GM04504 (cell line): ENCODE data around the gene PLEKHO1.
"Not testable (repeated sequence)": the region's sequence is repeated elsewhere in the genome, so short reads cannot be mapped to it uniquely, and the experiment has no call there.

ENCODE experiments used
- DNase-seq: peaks from one replicate; pipeline ENCODE4 v3.0.0-alpha.2; 2012; ENCODE audit warnings: low read depth

PLEKHO1 gene, protein sequence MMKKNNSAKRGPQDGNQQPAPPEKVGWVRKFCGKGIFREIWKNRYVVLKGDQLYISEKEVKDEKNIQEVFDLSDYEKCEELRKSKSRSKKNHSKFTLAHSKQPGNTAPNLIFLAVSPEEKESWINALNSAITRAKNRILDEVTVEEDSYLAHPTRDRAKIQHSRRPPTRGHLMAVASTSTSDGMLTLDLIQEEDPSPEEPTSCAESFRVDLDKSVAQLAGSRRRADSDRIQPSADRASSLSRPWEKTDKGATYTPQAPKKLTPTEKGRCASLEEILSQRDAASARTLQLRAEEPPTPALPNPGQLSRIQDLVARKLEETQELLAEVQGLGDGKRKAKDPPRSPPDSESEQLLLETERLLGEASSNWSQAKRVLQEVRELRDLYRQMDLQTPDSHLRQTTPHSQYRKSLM

DNA sequence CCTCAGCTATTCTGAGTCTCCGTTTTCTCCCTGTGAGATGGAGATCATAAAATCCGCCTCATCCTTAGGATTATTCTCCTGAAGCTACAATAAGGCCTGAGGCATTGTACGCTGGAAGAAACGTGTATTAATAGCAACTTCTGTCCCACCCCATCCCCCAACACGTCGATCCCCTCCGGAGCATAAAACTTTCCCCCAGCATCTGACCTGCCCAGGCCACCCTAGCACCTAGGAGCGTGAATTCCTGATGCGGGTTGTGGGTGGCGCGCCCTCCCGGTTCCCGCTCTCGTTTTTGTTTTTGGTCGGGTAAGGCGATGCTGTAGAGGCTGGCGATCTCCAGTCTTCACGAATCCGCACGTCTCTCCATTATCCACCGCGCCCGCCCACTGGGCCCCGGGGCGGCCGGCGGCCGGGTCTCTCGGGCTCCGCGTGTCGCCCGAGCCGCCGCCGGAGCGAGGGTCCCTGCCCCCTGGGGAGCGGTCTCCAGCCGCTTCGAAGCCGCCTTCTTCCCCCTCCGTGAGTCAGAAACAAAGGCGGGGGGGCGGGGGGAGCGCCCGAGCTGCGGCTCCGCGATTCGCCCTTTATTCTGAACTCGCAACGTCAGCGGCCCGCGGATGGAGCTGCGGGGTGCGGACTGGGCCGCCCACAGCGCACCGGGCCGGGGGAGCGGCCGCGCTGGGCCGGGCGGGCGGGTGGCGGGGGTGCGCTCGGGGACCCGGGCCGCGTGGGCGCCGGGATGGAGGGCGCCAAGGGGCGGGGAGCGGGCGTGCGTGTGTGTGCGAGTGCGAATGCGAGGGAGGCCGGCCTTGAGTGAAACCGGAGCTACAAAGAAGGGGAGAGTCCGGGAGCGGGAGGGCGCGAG is at the start of gene PLEKHO1:
Gene PLEKHO1, plus strand, starts transcription at position 646 of the 862 bp plus-strand sequence. CDS start 342 bp downstream, outside the sequence.
- DNase-seq = peak; percentile 50

DNA sequence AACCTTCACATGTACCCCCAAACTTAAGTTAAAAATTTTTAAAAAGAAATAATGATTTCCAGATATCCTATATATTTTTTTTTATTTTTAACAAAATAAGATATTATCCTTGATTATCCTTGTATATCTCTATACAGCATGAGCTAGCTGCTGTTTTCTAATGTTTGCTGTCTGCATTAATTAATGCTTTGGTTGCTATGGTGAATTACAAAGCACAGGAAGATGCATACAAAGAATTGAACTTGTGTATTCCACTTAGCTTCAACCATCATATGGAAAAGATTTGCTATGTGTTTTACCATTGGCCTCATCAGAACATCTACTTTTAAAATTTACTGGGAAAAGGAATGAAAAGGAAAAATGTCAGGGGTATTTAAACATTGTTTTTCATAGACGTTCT is 46.7 kb upstream of the PLEKHO1 start:
- DNase-seq = no peak

DNA sequence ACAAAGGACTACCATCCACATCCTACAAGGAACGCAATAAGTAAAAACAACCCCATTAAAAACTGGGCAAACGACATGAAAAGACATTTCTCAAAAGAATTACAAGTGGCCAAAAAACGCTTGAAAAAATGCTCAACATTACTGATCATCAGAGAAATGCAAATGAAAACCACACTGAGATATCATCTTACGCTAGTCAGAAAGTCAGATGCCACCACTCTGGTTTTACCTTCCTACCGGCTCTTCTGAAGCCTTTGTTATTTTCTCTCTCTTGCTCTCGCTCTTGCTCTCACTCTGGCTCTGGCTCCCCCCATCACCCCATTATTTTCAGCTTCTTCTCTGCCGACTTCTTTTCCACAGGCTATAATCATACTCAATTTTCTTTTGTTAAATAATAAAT is 43.4 kb upstream of the PLEKHO1 start:
- no peak for DNase-seq

- no peak for DNase-seq
Measured at GRCh38 chr1:150109586-150109985, 40.1 kb upstream of the PLEKHO1 start.

DNA sequence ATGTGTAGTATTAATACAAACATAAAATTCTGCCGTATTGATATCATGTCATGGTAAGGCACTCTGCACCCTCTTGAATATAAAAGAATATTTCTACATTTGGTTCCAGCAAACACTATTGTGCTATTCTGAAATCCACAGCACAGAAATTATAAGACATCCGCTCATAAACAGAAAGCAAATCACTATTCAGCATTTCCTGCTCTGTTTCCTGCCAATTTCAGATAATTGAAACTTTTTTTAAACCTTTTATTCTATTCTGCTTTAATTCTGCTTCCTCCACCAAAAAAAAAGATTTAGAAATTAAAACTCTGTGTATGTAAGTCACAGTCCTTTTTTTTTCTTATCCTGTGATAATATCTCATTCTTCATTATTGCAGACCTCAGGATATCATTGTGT is 39.6 kb upstream of the PLEKHO1 start:
- no peak for DNase-seq

DNA sequence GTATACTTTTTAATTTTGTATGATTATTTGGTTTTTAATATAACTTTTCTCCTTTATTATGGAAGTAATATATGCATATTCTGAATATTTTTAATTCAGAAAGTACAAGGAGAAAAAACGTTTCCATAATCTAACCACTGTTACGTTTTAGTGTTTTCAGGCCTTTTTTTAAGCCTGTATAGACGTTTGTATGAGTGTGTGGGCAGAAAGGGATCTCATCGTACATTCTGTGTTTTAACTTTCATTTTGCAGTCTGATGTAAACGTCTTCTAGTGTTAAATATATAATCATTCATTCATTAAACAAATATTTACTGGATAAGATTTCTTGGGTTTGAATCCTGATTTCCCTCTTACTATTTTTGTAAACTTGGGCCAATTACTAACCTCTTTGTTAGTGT is 38.0 kb upstream of the PLEKHO1 start:
- DNase-seq = no peak

DNA sequence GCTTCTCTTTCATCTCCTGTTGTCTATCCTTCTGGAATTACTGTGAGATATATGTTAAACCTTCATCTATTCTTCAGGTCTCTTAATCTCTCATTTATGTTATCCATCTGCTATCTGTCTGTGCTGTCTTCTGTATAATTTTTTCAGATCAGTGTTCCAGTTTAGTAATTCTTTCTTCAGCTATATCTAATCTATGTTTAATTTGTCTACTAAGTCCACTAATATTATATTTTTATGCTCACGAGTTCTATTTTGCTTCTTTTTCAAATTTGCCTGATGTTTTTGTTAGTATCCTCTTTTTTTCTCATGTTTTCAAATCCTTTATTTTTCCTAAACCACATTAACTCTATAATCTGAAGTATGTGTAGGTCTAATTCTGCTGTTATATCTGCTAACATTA is 34.6 kb upstream of the PLEKHO1 start:
- DNase-seq = no peak

- no peak for DNase-seq
Measured at GRCh38 chr1:150118716-150119115, 31.0 kb upstream of the PLEKHO1 start.

DNA sequence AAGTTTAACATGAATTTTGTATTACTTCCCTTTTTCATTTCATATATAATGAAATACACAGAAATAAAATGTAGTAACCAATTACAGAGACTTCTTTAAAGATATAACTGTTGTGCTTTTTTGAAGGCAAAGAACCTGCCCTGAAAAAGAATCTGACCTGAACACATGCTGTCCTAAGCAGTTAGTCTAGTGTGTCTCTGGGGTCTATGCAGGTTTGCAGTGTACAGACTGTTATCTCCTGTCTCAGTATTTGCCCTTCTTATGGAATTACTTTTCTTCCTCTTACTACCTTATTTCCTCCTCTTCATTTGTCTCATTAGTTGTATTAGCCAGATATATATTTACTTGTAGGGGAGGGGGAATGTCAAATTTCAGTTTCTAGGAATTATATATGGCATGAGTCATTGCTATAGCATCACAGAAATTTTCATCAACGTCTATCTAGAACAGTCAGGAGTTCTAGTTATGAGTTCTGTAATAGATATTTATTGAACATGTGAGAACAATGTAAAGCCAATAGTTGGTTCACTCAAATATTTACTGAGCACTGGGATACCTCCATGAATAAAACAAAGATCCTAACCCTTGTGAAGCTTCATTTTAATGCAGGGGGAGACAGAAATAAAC is 28.4 kb upstream of the PLEKHO1 start:
- DNase-seq = no peak

GRCh38 chr1:150126811-150127210 is 22.9 kb upstream of the PLEKHO1 start:
- no peak for DNase-seq

- DNase-seq = no peak
Measured at GRCh38 chr1:150127464-150127863, 22.3 kb upstream of the PLEKHO1 start.

- no peak for DNase-seq
Measured at GRCh38 chr1:150127868-150128267, 21.8 kb upstream of the PLEKHO1 start.

DNA sequence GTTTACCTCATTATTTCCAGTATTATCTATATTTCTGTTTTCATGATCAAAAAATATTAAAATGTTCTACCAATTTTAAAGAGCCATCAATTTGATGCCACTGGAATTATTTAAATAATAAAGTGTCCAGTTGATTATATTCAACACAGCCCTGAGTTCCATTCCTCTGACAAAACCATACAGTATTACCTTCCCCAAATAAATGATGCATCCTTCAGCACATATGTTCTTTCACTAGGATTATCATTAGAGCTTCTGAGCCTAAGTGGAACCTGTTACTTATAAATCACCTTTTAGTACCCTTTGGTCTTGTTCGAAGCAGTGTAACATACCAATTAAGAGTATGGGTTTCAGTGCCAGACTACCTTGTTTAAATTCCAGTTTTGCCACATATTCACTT is 17.3 kb upstream of the PLEKHO1 start:
- no peak for DNase-seq

DNA sequence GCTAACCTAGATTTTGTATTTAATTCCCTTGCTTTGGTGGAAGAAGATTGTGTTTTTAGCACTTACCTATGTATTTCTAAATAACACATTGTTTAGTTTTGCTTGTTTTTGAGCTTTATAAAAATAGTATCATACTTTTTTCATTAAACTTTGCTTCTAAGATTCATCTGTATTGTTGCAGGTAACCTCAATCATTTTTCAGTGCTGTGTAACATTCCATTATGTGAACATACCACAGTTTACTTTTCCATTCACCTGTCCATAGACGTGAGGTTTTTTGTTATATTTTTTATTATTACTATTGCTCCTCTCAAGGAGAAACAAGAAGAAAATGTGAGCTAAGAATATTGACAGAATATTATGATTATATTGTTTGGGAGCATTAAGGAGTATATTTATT is 15.2 kb upstream of the PLEKHO1 start:
- DNase-seq = no peak

DNA sequence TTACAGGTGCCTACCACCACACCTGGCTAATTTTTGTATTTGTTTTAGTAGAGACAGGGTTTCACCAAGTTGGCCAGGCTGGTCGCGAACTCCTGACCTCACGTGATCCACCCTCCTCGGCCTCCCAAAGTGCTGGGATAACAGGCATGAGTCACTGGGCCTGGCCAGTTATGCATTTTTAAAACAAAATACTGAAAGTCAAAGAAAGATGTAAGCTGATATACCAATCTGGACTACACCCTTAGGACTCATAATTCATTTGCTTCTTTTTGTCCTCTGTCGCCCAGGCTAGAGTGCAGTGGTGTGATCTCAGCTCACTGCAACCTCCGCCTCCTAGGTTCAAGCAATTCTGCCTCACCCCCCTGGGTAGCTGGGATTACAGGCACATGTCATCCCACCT is 14.3 kb upstream of the PLEKHO1 start:
- not testable (repeated sequence) for DNase-seq

DNA sequence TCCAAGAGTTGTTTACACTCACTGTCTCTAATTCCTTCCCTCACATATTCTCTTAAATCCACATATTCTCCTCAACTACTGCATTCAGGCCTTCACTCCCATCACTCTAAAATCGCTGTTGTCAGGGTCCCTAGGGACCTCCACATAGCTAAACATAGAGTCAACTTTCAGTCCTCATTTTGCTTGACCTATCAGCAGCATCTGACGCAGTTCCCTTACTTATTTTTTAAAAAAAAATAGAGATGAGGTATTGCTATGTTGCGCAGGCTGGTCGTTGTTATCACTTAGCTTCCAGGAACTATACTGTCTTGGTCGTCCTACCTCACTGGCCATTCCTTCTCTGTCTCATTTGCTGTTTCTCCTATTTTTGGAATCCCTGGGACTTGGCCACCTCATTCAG is 11.7 kb upstream of the PLEKHO1 start:
- no peak for DNase-seq

- no peak for DNase-seq
Measured at GRCh38 chr1:150141452-150141851, 8.3 kb upstream of the PLEKHO1 start.

- no peak for DNase-seq
Measured at GRCh38 chr1:150142083-150142482, 7.6 kb upstream of the PLEKHO1 start.

- no peak for DNase-seq
Measured at GRCh38 chr1:150144606-150145005, 5.1 kb upstream of the PLEKHO1 start.

DNA sequence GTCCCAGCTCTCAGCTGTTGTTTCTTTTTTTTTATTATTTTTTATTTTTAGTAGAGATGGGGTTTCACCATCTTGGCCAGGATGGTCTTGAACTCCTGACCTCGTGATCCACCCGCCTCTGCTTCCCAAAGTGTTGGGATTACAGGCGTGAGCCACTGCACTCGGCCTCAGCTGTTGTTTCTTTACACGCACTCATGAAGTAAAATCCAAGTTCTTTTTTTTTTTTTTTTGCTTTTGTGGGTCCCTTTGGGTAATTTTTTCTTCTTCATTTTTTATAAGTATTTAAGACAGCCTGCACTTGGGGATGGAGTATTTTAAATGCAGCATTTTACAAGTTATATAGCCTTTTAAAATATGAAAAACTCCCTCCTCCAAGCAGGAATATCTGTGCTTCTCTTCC is 3.7 kb upstream of the PLEKHO1 start:
- not testable (repeated sequence) for DNase-seq

- DNase-seq = no peak
Measured at GRCh38 chr1:150146849-150147542, 2.7 kb upstream of the PLEKHO1 start.

DNA sequence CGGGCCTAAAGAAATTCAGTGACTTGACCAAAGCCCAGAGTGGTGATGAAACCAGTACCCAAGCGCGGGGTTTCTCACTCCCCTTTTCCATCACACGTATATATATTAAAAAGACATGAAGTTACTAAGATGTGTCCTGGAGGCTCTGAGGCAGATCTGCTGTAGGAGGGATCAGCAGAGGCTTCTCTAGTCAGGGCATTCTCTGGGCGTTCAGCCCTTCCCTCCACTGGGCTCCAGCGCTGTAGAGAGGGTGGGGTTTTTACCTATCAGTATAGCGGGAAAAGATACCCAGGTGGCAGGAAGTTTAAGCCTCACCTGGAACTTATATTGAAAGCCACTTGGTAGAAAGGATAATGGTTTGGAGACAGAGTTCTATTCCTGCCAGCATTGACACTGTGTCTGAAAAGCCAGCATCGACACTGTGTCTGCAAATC is 862 bp upstream of the PLEKHO1 start:
- DNase-seq = no peak
